Spleen (tissue), 11 donors: ENCODE data around the gene SH3GLB1. TPM values are rescaled to one million over a fixed set of nuclear protein-coding genes. Genes with fewer than 3 reads are reported as not detected.

Source experiments
- DNase-seq: peaks from one replicate; pipeline ENCODE4 v3.0.0-alpha.2; 2020
- H3K27ac ChIP-seq, 8 donors: fragments of 200-600 bp; sonication (generic) in 7 of 8; 1 replicate in 4 of 8; 2 replicates in 4 of 8; pipeline versions ENCODE4 v1.5.0 to v1.8.0; 2016 to 2021; ENCODE audit warnings: inconsistent platforms in 4 of 8, mild to moderate bottlenecking in 4 of 8, moderate library complexity in 1 of 8
- H3K27me3 ChIP-seq, 7 donors: fragments of 200-600 bp; sonication (generic) in 6 of 7; replicated peaks in 1 of 7; 1 replicate in 4 of 7; 2 replicates in 3 of 7; pipeline versions ENCODE4 v1.5.0 to v1.8.0; 2016 to 2021; ENCODE audit warnings: inconsistent platforms in 3 of 7, mild to moderate bottlenecking in 1 of 7
- H3K36me3 ChIP-seq, 6 donors: fragments of 200-600 bp; sonication (generic) in 5 of 6; 1 replicate in 4 of 6; 2 replicates in 2 of 6; pipeline versions ENCODE4 v1.5.0 to v1.8.0; 2016 to 2021; ENCODE audit warnings: inconsistent platforms in 2 of 6
- H3K4me1 ChIP-seq, 6 donors: fragments of 200-600 bp; sonication (generic) in 5 of 6; 1 replicate in 3 of 6; 2 replicates in 3 of 6; pipeline versions ENCODE4 v1.5.0 to v1.8.0; 2016 to 2021; ENCODE audit warnings: inconsistent platforms in 3 of 6
- H3K4me3 ChIP-seq, 8 donors: fragments of 200-600 bp; sonication (generic) in 7 of 8; 1 replicate in 4 of 8; 2 replicates in 4 of 8; pipeline versions ENCODE4 v1.5.0 to v1.8.0; 2016 to 2021; ENCODE audit warnings: inconsistent platforms in 4 of 8, mild to moderate bottlenecking in 4 of 8, moderate library complexity in 2 of 8
- H3K9me3 ChIP-seq, 8 donors: fragments of 200-600 bp; sonication (generic) in 7 of 8; 1 replicate in 4 of 8; 2 replicates in 4 of 8; pipeline versions ENCODE4 v1.5.0 to v1.8.0; 2016 to 2021; ENCODE audit warnings: inconsistent platforms in 4 of 8
- POLR2A ChIP-seq, 3 donors: fragments of 450-650 bp; IDR thresholded peaks; one replicate each; pipeline ENCODE4 v1.5.1; 2017; ENCODE audit warnings: antibody characterized with exemption in 3 of 3, mild to moderate bottlenecking in 1 of 3
- POLR2AphosphoS5 ChIP-seq, 3 donors: sonication (generic); formaldehyde crosslinking; IDR thresholded peaks; one replicate each; pipeline ENCODE4 v1.5.1; 2017; ENCODE audit warnings: antibody characterized with exemption in 3 of 3
- WGBS, 5 donors: extraction: QIAGEN DNeasy Blood & Tissue Kit in 3 of 5; methylation state at CpG; one replicate each; pipeline versions ENCODE4 v1.1.5 to v1.1.7; 2013 to 2018; 5-methylcytosine and 5-hydroxymethylcytosine counted together
- intact Hi-C: fragments of 100-400 bp; cut with DNase I; formaldehyde crosslinking; loops from one replicate; pipeline ENCODE4 v1.15.0; 2023; ENCODE audit warnings: low total_unique reads
- polyA plus RNA-seq, 3 donors: library from polyadenylated mRNA; stranded (reverse); fragments of 200-250 nt; gene quantifications; one replicate each; pipeline ENCODE4 v1.2.1, GENCODE V29; 2013
- total RNA-seq, 7 donors: library from RNA; depleted of rRNA in 3 of 7; stranded (reverse); fragments of >200 nt in 3 of 7; fragmentation: NEBNext Ultra II Directional in 4 of 7; extraction: Animal tissue kit (Norgen Biotek cat#: 25700) in 4 of 7; gene quantifications; one replicate each; pipeline versions ENCODE4 v1.1.0 to v1.2.1, GENCODE V29; 2016 to 2021
- TF ChIP-seq, protein P1 (sequence below), 11 experiments: fragments of 200-600 bp in 7 of 11; fragments of 450-650 bp in 4 of 11; sonication (generic) in 4 of 11; IDR thresholded peaks in 8 of 11; conservative IDR thresholded peaks in 3 of 11; 1 replicate in 7 of 11; 2 replicates in 4 of 11; pipeline versions ENCODE4 v1.4.0 to v1.8.0; 2016 to 2021; ENCODE audit warnings: antibody characterized with exemption in 11 of 11, inconsistent platforms in 4 of 11, mild to moderate bottlenecking in 1 of 11
- donor health status: healthy with polysubstance abuse.
- donor health status: DM: no; HTN: no; CAD: no; lungs with moderate emphysema.
- donor health status: DM: no; HTN: no; CAD: no.
- donor health status: Bipolar disorder and iron deficiency.
- donor health status: healthy.
- donor health status: DM: no; HTN: no; CAD: no.
- donor health status: DM: yes; HTN: yes; CAD: no.

The SH3GLB1 gene
- total and polyA plus RNA-seq, 10 donors = 20.2 to 122 (median 86.2) TPM

DNA sequence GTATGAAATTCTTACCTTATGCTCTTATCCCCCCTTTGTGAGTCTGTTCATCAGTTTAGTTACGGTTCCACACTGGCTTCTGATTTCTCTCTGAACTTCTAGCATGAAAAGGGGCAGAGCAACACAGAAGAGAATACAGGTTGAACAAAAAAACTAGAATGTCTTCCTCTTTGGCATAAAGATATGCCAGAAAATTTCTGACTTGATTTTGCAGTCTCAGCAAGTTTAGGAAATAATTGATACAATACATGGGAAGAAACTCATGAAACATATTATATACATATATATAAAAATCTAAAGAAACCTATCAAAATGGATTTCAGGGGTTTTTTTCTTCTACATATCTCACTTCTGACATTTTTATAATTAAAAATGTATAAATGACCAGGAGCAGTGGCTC, 27.0 kb downstream of the SH3GLB1 start:
- no peaks in the 10 kb centered on the region for H3K27me3 ChIP-seq
- no peak for DNase-seq
- H3K4me3 ChIP-seq = no peak overlapping the region
- H3K4me1 ChIP-seq = peaks cover 0 to 19% (median 4%) of the 10 kb centered on the region in 6 donors
- H3K36me3 ChIP-seq = peaks cover 3 to 99% (median 51%) of the 10 kb centered on the region in 6 donors
- H3K9me3 ChIP-seq = no peaks in the 10 kb centered on the region
- 93 to 100% (median 98%) methylated on average over 1 of the region's 1 CpG for WGBS, 5 donors
- intact Hi-C loops = no loop called here
- no peak for TF ChIP-seq POLR2AphosphoS5 (IDR thresholded peaks at IDR 0.05)
- TF ChIP-seq, protein P1, sequence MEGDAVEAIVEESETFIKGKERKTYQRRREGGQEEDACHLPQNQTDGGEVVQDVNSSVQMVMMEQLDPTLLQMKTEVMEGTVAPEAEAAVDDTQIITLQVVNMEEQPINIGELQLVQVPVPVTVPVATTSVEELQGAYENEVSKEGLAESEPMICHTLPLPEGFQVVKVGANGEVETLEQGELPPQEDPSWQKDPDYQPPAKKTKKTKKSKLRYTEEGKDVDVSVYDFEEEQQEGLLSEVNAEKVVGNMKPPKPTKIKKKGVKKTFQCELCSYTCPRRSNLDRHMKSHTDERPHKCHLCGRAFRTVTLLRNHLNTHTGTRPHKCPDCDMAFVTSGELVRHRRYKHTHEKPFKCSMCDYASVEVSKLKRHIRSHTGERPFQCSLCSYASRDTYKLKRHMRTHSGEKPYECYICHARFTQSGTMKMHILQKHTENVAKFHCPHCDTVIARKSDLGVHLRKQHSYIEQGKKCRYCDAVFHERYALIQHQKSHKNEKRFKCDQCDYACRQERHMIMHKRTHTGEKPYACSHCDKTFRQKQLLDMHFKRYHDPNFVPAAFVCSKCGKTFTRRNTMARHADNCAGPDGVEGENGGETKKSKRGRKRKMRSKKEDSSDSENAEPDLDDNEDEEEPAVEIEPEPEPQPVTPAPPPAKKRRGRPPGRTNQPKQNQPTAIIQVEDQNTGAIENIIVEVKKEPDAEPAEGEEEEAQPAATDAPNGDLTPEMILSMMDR (IDR thresholded peaks at IDR 0.05 in 8 of 11, conservative IDR thresholded peaks at IDR 0.05 in 3 of 11) = no peak
- TF ChIP-seq POLR2A (IDR thresholded peaks at IDR 0.05) = no peak
- no peak overlapping the region for H3K27ac ChIP-seq

DNA sequence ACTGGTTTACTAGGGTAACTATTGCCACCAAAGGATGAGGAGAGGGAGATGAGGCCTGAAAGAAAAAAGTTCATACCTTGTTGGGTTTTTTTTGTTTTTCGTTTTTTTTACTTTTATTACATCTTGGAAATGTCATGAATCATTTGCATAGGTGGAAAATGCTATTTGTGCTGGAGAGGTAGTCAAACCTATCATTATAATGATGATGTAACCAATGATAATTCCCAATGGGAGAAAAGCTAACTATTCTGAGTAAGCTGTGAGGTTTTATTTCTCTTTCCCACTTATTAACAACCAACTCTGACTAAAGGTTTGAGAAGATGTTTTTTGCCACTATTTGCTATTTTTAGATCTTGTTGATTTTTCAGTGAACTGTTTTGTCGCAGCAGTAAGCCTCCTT, 29.0 kb downstream of the SH3GLB1 start:
- WGBS, 5 donors = 42 to 48% (median 45%) methylated on average over 2 of the region's 2 CpGs
- Histone ChIP-seq H3K27ac (no peak overlapping the region), H3K9me3 (no peaks in the 10 kb centered on the region), H3K4me1 (peaks cover 0 to 3% (median 0%) of the 10 kb centered on the region in 6 donors), H3K4me3 (no peak overlapping the region), H3K27me3 (no peaks in the 10 kb centered on the region), H3K36me3 (peaks cover 3 to 100% (median 58%) of the 10 kb centered on the region in 6 donors)
- intact Hi-C loops = no loop called here
- DNase-seq = no peak
- TF ChIP-seq POLR2A (IDR thresholded peaks at IDR 0.05) = no peak
- no peak for TF ChIP-seq POLR2AphosphoS5 (IDR thresholded peaks at IDR 0.05)
- TF ChIP-seq, protein P1 (IDR thresholded peaks at IDR 0.05 in 8 of 11, conservative IDR thresholded peaks at IDR 0.05 in 3 of 11) = no peak

- peaks cover 10 to 34% (median 17%) of the 10 kb centered on the region in 6 donors for H3K4me1 ChIP-seq
- H3K9me3 ChIP-seq = no peaks in the 10 kb centered on the region
- H3K27me3 ChIP-seq = no peaks in the 10 kb centered on the region
- H3K4me3 ChIP-seq = peak overlapping the region in 1 of 8 donors; percentile 14
- peak overlapping the region in 7 of 8 donors; percentile 37 to 77 (median 71) for H3K27ac ChIP-seq
- TF ChIP-seq POLR2A (IDR thresholded peaks at IDR 0.05) (no peak), POLR2AphosphoS5 (IDR thresholded peaks at IDR 0.05) (no peak)
- TF ChIP-seq, protein P1 (IDR thresholded peaks at IDR 0.05 in 8 of 11, conservative IDR thresholded peaks at IDR 0.05 in 3 of 11) = no peak
- DNase-seq = no peak
- 43 to 50% (median 46%) methylated on average over 3 of the region's 3 CpGs for WGBS, 5 donors
- H3K36me3 ChIP-seq = peaks cover 1 to 99% (median 67%) of the 10 kb centered on the region in 6 donors
- intact Hi-C loops = no loop called here
Measured at GRCh38 chr1:86739648-86740509, 35.5 kb downstream of the SH3GLB1 start.

- H3K36me3 ChIP-seq = peaks cover 0 to 98% (median 56%) of the 10 kb centered on the region in 6 donors
- intact Hi-C loops = no loop called here
- 63 to 73% (median 69%) methylated on average over 6 of the region's 6 CpGs for WGBS, 5 donors
- no peaks in the 10 kb centered on the region for H3K9me3 ChIP-seq
- DNase-seq = no peak
- TF ChIP-seq POLR2AphosphoS5 (IDR thresholded peaks at IDR 0.05) = no peak
- no peak for TF ChIP-seq POLR2A (IDR thresholded peaks at IDR 0.05)
- TF ChIP-seq, protein P1 (IDR thresholded peaks at IDR 0.05 in 8 of 11, conservative IDR thresholded peaks at IDR 0.05 in 3 of 11) = peak in 9 of 11 experiments; percentile 26 to 68 (median 57)
- peaks cover 10 to 34% (median 17%) of the 10 kb centered on the region in 6 donors for H3K4me1 ChIP-seq
- no peak overlapping the region for H3K4me3 ChIP-seq
- no peaks in the 10 kb centered on the region for H3K27me3 ChIP-seq
- no peak overlapping the region for H3K27ac ChIP-seq
Measured at GRCh38 chr1:86741947-86742572, 37.7 kb downstream of the SH3GLB1 start.
